Stimulated activated CD4-positive, alpha-beta T cell treated with anti-CD3 and anti-CD28 coated beads, TNF-alpha, amount 100 ng/mL, for 24 hours (primary cell): ENCODE results near the gene SYAP1.
"Not testable (repeated sequence)": the region's sequence is repeated elsewhere in the genome, so short reads cannot be mapped to it uniquely, and the experiment has no call there.

Experiments
- DNase-seq, 3 experiments: peaks; one replicate each; pipeline ENCODE4 v3.0.0-alpha.2; 2020; ENCODE audit warnings: low read depth in 3 of 3

Gene SYAP1

GRCh38 chrX:16779815-16780214 lies 60.4 kb downstream of the SYAP1 start:
- not testable (repeated sequence) for DNase-seq

- no peak for DNase-seq
Observed at GRCh38 chrX:16783452-16783851, 64.0 kb downstream of the SYAP1 start.

GRCh38 chrX:16784440-16784839 lies 65.0 kb downstream of the SYAP1 start:
- not testable (repeated sequence) for DNase-seq

- no peak for DNase-seq
Observed at GRCh38 chrX:16785247-16786138, 66.1 kb downstream of the SYAP1 start.

DNA sequence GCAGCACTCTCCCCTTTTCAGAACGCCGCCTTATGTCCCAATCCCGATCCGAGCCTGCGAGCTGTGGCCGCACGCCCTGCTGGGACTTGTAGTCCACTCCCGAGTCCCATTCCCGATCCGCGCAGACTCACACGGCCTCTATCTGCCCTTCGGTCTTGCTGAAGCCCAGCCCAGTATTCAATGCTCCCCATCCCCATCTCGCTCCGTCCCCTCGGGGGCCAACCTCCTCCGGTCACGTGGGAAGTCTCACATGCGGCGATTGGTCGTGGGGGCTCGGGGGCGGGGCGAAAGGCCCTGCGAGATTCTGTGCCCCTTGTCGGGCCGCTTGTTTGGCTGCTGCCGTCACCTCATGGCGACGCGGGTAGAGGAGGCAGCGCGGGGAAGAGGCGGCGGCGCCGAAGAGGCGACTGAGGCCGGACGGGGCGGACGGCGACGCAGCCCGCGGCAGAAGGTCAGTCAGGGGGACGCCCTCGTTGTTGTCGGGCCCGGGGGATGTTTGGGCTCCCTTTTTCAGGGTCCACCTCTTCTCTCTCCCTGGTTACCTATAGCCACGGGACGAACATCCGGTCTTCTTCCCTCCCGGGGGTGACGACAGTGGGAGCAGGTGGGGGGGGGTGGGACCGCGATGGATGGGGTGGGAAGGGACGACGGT lies 66.9 kb downstream of the SYAP1 start, which contains the start of gene TXLNG:
Gene TXLNG, plus strand, starts transcription at position 328 of the 652 bp plus-strand sequence. Its CDS starts 22 bp downstream, at position 350.
- DNase-seq: peak; percentile 78 to 93 (median 84)

DNA sequence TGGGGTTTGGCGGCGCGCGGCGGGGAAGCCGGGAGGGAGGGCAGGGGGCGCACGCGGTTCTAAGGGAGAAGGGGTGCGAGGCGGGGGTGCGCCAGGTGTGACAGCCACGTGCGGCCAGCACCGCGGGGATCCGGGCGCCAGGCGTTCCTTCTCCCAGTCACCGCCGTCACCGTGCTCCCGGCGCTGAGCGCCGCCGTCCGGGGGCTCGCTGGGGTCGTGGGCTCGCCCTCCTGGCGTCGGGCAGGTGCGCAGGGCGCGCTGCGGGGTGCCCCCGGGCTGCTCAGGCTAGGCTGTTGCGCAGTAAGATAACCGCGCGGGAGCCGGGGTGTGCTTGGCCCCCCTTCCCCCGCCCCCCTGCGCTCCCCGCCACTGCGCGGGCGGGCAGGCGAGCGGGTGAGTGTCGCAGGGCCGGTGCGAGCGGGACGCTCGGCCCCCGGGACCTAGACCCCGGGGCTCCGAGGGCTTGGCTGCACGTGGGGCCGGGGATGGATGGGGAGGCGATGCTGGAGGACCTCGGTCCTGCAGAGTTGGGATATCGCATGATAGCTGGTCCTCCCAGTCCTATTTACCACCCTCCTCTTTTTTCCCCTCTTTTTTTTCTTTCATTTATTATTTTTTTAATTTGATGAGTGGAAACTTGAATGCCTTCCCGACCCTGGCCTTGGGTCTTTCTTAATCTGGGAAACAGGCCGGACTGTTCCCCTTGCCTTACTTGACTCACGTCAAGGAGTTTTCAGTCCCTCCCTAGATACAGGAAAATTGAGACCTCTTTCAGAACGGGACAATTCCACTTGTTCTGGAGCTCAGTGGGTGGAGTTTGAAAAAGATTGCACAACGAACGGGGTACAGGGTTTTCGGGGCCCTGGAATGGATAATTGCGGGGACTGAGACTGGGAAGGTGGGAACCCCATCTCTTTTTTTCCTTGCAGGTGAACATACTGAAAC lies 67.7 kb downstream of the SYAP1 start:
- DNase-seq: peak in 1 of 3 experiments; percentile 28

GRCh38 chrX:16788477-16788876 lies 69.1 kb downstream of the SYAP1 start:
- DNase-seq: no peak

- DNase-seq: no peak
Observed at GRCh38 chrX:16796298-16796697, 76.9 kb downstream of the SYAP1 start.

DNA sequence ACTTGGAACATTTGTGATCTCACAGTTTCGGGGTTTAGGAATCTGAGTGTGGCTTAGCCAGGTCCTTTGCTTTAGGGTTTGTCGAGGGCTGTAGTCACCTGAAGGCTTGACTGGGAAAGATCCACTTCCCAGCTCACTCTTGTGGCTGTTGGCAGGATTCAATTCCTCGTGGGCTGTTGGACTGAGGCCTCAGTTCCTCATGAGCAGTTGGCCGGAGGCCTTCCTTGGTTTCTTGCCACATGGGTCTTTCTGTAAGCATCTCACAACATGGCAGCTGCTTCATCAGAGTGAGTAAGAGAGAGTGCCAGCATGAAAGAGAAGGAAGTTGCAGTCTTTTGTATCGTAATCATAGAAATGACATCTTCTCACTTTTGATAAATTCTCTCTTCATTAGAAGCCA lies 77.9 kb downstream of the SYAP1 start:
- no peak for DNase-seq

GRCh38 chrX:16797841-16798240 lies 78.4 kb downstream of the SYAP1 start:
- no peak for DNase-seq

- no peak for DNase-seq
Observed at GRCh38 chrX:16804923-16805464, 85.6 kb downstream of the SYAP1 start.

DNA sequence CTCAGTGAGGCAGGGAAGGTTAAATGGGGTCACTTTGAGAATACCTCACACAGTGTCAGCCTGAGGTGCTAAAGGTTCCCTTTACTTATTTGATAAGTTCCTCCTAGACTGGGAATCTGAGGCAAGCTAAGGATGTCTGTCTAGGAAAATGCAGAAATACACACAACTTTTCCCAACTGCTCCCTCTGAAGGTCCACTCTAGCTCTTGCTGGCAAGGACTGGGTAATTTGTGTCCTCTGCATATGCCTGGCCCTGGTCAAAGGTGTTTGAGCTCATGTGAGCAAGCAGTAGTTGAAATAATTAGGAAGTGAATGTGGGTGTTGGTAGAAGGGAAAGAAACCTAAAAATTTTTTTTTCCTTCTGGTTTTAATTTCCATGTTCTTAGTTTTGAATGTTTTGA lies 88.1 kb downstream of the SYAP1 start:
- DNase-seq: no peak

DNA sequence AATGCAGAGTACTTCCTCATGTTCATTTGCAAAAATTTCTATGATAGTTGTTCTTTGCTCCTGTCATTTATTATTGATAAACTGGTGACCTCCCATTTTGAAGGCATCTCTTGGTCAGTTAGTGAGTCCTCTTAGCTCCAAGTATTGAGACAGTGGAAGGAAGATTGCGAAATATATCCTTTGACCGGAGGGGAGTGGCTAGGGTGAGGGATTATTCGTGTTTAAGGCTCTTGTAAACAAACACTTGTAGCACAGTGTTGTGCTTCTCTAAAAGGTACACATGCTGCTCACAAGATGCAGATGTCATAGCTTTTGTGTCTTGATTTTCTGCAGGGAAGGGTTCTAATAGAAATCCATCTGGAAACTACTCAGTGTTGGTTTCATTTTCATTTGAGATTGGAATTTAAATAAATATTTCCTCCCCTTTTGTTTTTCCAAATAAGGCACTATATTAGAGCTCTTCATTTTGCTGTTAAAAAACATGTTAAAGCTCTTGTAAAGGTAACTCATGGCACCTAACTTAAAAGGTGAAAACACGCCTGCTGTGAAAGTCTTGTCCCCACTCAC lies 88.6 kb downstream of the SYAP1 start:
- DNase-seq: no peak

- DNase-seq: no peak
Observed at GRCh38 chrX:16814597-16814996, 95.2 kb downstream of the SYAP1 start.
